AG04449 (cell line): ENCODE results near the gene RCC1.
"Not testable (repeated sequence)": the region's sequence is repeated elsewhere in the genome, so short reads cannot be mapped to it uniquely, and the experiment has no call there.

Experiments used
- CTCF ChIA-PET: fragments of 350-600 bp; formaldehyde crosslinking; extraction: SDS; loops from one replicate; lab custom pipeline; 2021; ENCODE audit warnings: antibody characterized with exemption; lab: Yijun Ruan, JAX
- POLR2A ChIA-PET: fragments of 400-600, 350-600 bp; formaldehyde crosslinking; extraction: SDS; loops from one replicate; lab custom pipeline; 2020; ENCODE audit warnings: antibody characterized with exemption, inconsistent platforms; lab: Yijun Ruan, JAX
- DNase-seq: peaks from one replicate; pipeline ENCODE4 v3.0.0-alpha.2; 2010; ENCODE audit warnings: low read depth, low spot score
- H3K4me3 ChIP-seq: 2 replicates; pipeline ENCODE4 v1.5.1; 2011; ENCODE audit warnings: low read depth, mild to moderate bottlenecking, control low read depth, low read length
- CTCF ChIP-seq: IDR thresholded peaks from one replicate; pipeline ENCODE4 v1.5.1; 2011; ENCODE audit warnings: mild to moderate bottlenecking, moderate library complexity, low read length, control low read depth, inconsistent platforms; ENCODE audit not compliant: insufficient read depth; ENCODE audit errors: missing control alignments

Gene RCC1

GRCh38 chr1:28517649-28517999 lies 11.8 kb downstream of the RCC1 start:
- DNase-seq: no peak

GRCh38 chr1:28518000-28518744 lies 12.3 kb downstream of the RCC1 start:
- ChIA-PET CTCF (interaction anchor here (0.7 to 6.0 kb wide), 10 partner anchors 9 to 359 kb away, joined by 3 to 114 read pairs (median 4); partner anchors contain the start of gene TRNAU1AP), POLR2A (interaction anchor here (0.9 to 4.2 kb wide), 3 partner anchors 63 to 131 kb away, joined by 6 to 30 read pairs (median 9); partner anchors contain the start of gene RNU11)
- peak; percentile 87 for TF ChIP-seq CTCF
- peak overlapping the region; percentile 75 for H3K4me3 ChIP-seq
- DNase-seq: no peak

More at GRCh38 chr1:28517649-28517999, 11.8 kb downstream of the RCC1 start:
- H3K4me3 ChIP-seq: peak overlapping the region; percentile 75
- no peak for TF ChIP-seq CTCF
- ChIA-PET POLR2A (interaction anchor here (4.2 kb wide), 1 partner anchor 85 kb away, joined by 30 read pairs; no protein-coding TSS in a partner anchor), CTCF (interaction anchor here (0.7 to 6.0 kb wide), 9 partner anchors 9 to 360 kb away, joined by 3 to 114 read pairs (median 5); no protein-coding TSS in a partner anchor)

- peak overlapping the region; percentile 75 for H3K4me3 ChIP-seq
- no peak for TF ChIP-seq CTCF
- POLR2A ChIA-PET: interaction anchor here (0.9 to 4.2 kb wide), 3 partner anchors 62 to 130 kb away, joined by 6 to 30 read pairs (median 9); partner anchors contain the start of gene RNU11
- CTCF ChIA-PET: interaction anchor here (0.7 to 6.0 kb wide), 6 partner anchors 9 to 358 kb away, joined by 3 to 114 read pairs (median 4); partner anchors contain the start of gene TRNAU1AP
- DNase-seq: no peak
Measured at GRCh38 chr1:28518745-28519341, 13.0 kb downstream of the RCC1 start.

DNA sequence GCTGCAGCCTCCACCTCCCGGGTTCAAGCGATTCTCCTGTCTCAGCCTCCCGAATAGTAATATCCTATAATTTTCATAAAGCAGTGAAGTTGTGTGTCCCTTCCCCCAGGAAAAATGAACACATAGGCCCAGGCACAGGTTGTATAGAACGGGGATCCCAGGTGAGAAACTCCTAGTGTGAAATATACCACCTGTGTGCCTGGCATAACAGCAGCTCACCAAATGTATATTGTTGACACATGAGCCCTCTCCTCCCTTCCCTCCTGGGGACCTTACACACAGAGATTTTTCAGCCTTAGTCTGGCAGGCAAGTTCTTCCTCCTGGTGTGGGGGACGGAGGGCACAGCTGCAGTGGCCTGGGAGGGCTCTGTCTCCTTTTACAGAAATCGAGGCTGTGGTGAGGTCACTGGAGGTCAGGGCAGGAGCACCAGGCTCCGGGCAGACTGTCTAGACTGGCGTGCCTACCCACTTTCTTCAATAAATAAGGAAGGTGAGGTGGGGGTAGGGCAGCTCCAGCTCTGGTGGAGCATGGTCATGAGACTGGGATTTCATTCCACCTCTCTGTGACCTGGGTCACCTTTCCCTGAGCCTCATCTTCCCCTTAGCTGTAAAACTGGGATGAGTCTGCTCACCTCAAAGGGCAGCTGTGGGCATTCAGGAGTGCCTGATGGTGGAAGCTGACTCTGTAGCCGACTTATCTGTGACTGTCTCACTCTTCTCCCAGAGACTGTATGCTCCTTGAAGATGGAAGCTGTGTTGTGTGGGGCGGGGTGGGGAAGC lies 14.3 kb downstream of the RCC1 start:
- ChIA-PET POLR2A (interaction anchor here (0.7 kb wide), 1 partner anchor 62 kb away, joined by 3 read pairs; no protein-coding TSS in a partner anchor), CTCF (interaction anchor here (1.1 to 6.0 kb wide), 2 partner anchors 84 to 271 kb away, joined by 4 to 114 read pairs; no protein-coding TSS in a partner anchor)
- H3K4me3 ChIP-seq: no peak overlapping the region

DNA sequence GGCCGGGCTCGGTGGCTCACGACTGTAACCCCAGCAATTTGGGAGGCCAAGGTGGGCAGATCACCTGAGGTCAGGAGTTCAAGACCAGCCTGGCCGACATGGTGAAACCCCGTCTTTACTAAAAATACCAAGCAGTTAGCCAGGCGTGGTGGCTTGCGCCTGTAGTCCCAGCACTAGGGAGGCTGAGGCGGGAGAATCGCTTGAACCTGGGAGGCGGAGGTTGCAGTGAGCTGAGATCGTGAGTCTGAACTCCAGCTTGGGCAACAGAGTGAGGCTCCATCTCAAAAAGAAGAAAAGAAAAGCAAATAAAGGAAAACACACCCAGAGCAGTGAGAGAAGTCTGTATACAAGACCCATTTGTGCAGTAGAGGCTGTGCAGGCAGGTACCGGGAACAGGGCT lies 15.0 kb downstream of the RCC1 start:
- DNase-seq, H3K4me3 ChIP-seq: not testable (repeated sequence)
- CTCF ChIA-PET: interaction anchor here (1.0 to 6.0 kb wide), 3 partner anchors 83 to 272 kb away, joined by 3 to 114 read pairs (median 4); no protein-coding TSS in a partner anchor
- POLR2A ChIA-PET: interaction anchor here (0.7 kb wide), 1 partner anchor 61 kb away, joined by 3 read pairs; no protein-coding TSS in a partner anchor

More for the DNA sequence above, 14.3 kb downstream of the RCC1 start:
- DNase-seq: no peak
- TF ChIP-seq CTCF: no peak
